Esophagus squamous epithelium (tissue), 4 donors: ENCODE measurements around the gene GORASP1.

Source experiments
- POLR2A ChIP-seq, 4 donors: fragments of 450-650 bp; IDR thresholded peaks; one replicate each; pipeline ENCODE4 v1.6.1; 2017; ENCODE audit warnings: antibody characterized with exemption in 4 of 4, mild to moderate bottlenecking in 4 of 4, moderate library complexity in 3 of 4
- TF ChIP-seq, protein P1 (sequence below), 6 experiments: fragments of 450-650 bp in 4 of 6; fragments of 200-600 bp in 2 of 6; sonication (generic) in 2 of 6; IDR thresholded peaks; one replicate each; pipeline ENCODE4 v1.5.1; 2016 to 2019; ENCODE audit warnings: antibody characterized with exemption in 6 of 6, mild to moderate bottlenecking in 4 of 6, moderate library complexity in 4 of 6

DNA sequence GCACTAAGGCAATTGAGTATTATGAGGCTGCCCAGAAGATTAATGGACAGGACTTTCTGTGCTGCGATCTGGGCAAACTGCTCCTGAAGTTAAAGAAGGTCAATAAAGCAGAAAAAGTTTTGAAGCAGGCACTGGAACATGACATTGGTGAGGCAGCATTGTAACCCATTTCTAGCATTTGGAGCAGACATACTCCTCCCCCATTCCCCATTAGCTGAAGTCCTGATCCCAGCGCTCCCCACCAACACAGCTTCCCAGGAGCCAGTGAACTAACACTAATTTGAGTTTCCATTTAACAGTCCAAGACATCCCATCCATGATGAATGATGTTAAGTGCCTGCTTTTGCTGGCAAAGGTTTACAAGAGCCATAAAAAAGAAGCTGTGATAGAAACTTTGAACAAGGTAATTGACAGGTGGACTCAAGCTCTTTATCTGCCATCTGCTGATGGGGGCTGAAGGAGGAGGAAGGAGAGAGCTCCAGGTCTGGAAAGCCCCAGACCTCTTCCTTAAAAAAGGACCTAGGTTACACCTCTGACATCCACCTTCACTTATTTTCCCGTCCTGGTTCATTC, 23.4 kb upstream of the GORASP1 start:
- TF ChIP-seq POLR2A (IDR thresholded peaks at IDR 0.05): no peak
- TF ChIP-seq, protein P1, sequence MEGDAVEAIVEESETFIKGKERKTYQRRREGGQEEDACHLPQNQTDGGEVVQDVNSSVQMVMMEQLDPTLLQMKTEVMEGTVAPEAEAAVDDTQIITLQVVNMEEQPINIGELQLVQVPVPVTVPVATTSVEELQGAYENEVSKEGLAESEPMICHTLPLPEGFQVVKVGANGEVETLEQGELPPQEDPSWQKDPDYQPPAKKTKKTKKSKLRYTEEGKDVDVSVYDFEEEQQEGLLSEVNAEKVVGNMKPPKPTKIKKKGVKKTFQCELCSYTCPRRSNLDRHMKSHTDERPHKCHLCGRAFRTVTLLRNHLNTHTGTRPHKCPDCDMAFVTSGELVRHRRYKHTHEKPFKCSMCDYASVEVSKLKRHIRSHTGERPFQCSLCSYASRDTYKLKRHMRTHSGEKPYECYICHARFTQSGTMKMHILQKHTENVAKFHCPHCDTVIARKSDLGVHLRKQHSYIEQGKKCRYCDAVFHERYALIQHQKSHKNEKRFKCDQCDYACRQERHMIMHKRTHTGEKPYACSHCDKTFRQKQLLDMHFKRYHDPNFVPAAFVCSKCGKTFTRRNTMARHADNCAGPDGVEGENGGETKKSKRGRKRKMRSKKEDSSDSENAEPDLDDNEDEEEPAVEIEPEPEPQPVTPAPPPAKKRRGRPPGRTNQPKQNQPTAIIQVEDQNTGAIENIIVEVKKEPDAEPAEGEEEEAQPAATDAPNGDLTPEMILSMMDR (IDR thresholded peaks at IDR 0.05): no peak
